HEK293 (cell line): ENCODE data around the gene CFAP65.

Source experiments
- CTCF ChIA-PET: fragments of 350-600 bp; formaldehyde crosslinking; extraction: SDS; loops from one replicate; lab custom pipeline; 2021; ENCODE audit warnings: antibody characterized with exemption; lab: Yijun Ruan, JAX
- POLR2A ChIA-PET: fragments of 300-600 bp; formaldehyde crosslinking; extraction: SDS; loops from one replicate; lab custom pipeline; 2020; ENCODE audit warnings: antibody characterized with exemption, inconsistent platforms; lab: Yijun Ruan, JAX
- H3K27ac ChIP-seq: fragments of 200-500 bp; sonication (Bioruptor generic); 2 replicates; pipeline ENCODE4 v1.5.1; 2014; ENCODE audit warnings: low read depth, low read length, control low read depth, inconsistent platforms; ENCODE audit errors: extremely low read depth
- H3K36me3 ChIP-seq, 2 experiments: fragments of 200-500 bp in 1 of 2; sonication (Bioruptor generic) in 1 of 2; 1 replicate in 1 of 2; 2 replicates in 1 of 2; pipeline ENCODE4 v1.5.1; 2014 to 2017; ENCODE audit warnings: inconsistent platforms in 2 of 2, low read length in 2 of 2; ENCODE audit not compliant: control insufficient read depth in 2 of 2, insufficient read depth in 1 of 2
- H3K4me1 ChIP-seq: fragments of 200-500 bp; sonication (Bioruptor generic); 2 replicates; pipeline ENCODE4 v1.5.1; 2014; ENCODE audit warnings: mild to moderate bottlenecking, low read length, inconsistent platforms; ENCODE audit not compliant: control insufficient read depth, insufficient read depth
- H3K4me3 ChIP-seq: 2 replicates; pipeline ENCODE4 v1.5.1; 2011; ENCODE audit warnings: low read depth, mild to moderate bottlenecking, control low read depth, low read length, moderate library complexity
- H3K9me3 ChIP-seq: fragments of 200-500 bp; sonication (Bioruptor generic); 2 replicates; pipeline ENCODE4 v1.5.1; 2014; ENCODE audit warnings: low read depth, low read length, inconsistent platforms; ENCODE audit not compliant: control insufficient read depth, insufficient read depth
- GFI1B ChIP-seq: fragments of 450-650 bp; formaldehyde crosslinking; IDR thresholded peaks from 2 replicates; pipeline ENCODE4 v1.5.1; 2016; ENCODE audit warnings: missing biosample characterization, missing genetic modification characterization
- GLI4 ChIP-seq: fragments of 450-650 bp; formaldehyde crosslinking; IDR thresholded peaks from 2 replicates; pipeline ENCODE4 v1.5.1; 2016; ENCODE audit warnings: missing biosample characterization, missing genetic modification characterization
- GLIS1 ChIP-seq: fragments of 450-650 bp; formaldehyde crosslinking; IDR thresholded peaks from 2 replicates; pipeline ENCODE4 v1.5.1; 2016; ENCODE audit warnings: missing biosample characterization, missing genetic modification characterization
- HIC1 ChIP-seq: fragments of 450-650 bp; formaldehyde crosslinking; IDR thresholded peaks from 2 replicates; pipeline ENCODE4 v1.5.1; 2016; ENCODE audit warnings: missing biosample characterization, missing genetic modification characterization
- HOXD13 ChIP-seq: sonication (generic); formaldehyde crosslinking; IDR thresholded peaks from 2 replicates; pipeline ENCODE4 v1.8.0; 2022; ENCODE audit warnings: missing genetic modification reagents, borderline replicate concordance
- KLF17 ChIP-seq: fragments of 450-650 bp; formaldehyde crosslinking; IDR thresholded peaks from 2 replicates; pipeline ENCODE4 v1.5.1; 2016; ENCODE audit warnings: missing biosample characterization, missing genetic modification characterization
- PATZ1 ChIP-seq: fragments of 450-650 bp; formaldehyde crosslinking; IDR thresholded peaks from 2 replicates; pipeline ENCODE4 v1.5.1; 2016; ENCODE audit warnings: missing biosample characterization, missing genetic modification characterization
- YY1 ChIP-seq: fragments of 450-650 bp; formaldehyde crosslinking; IDR thresholded peaks from 2 replicates; pipeline ENCODE4 v1.5.1; 2018; ENCODE audit warnings: missing biosample characterization, missing genetic modification characterization
- ZBTB10 ChIP-seq: fragments of 450-650 bp; formaldehyde crosslinking; IDR thresholded peaks from 2 replicates; pipeline ENCODE4 v1.5.1; 2016; ENCODE audit warnings: missing biosample characterization, missing genetic modification characterization
- ZBTB26 ChIP-seq: fragments of 450-650 bp; formaldehyde crosslinking; optimal IDR thresholded peaks from 2 replicates; pipeline ENCODE3; 2016; ENCODE audit warnings: missing biosample characterization, mild to moderate bottlenecking, missing genetic modification characterization
- ZBTB7A ChIP-seq: fragments of 450-650 bp; formaldehyde crosslinking; IDR thresholded peaks from 2 replicates; pipeline ENCODE4 v1.5.1; 2016; ENCODE audit warnings: low read depth, missing biosample characterization, missing genetic modification characterization
- ZFP37 ChIP-seq: fragments of 450-650 bp; formaldehyde crosslinking; IDR thresholded peaks from 2 replicates; pipeline ENCODE4 v1.5.1; 2016; ENCODE audit warnings: missing biosample characterization, missing genetic modification characterization
- ZFP69B ChIP-seq: fragments of 450-650 bp; formaldehyde crosslinking; IDR thresholded peaks from 2 replicates; pipeline ENCODE4 v1.5.1; 2016; ENCODE audit warnings: missing biosample characterization, missing genetic modification characterization
- ZNF138 ChIP-seq: fragments of 450-650 bp; formaldehyde crosslinking; IDR thresholded peaks from 2 replicates; pipeline ENCODE4 v1.5.1; 2016; ENCODE audit warnings: missing biosample characterization, missing genetic modification characterization, borderline replicate concordance
- ZNF2 ChIP-seq: fragments of 450-650 bp; formaldehyde crosslinking; IDR thresholded peaks from 2 replicates; pipeline ENCODE4 v1.5.1; 2016; ENCODE audit warnings: missing biosample characterization, missing genetic modification characterization
- ZNF24 ChIP-seq: fragments of 450-650 bp; formaldehyde crosslinking; IDR thresholded peaks from 2 replicates; pipeline ENCODE4 v1.5.1; 2016; ENCODE audit warnings: missing biosample characterization, missing genetic modification characterization
- ZNF302 ChIP-seq: fragments of 450-650 bp; formaldehyde crosslinking; IDR thresholded peaks from 2 replicates; pipeline ENCODE4 v1.5.1; 2016; ENCODE audit warnings: missing biosample characterization, missing genetic modification characterization, low read depth
- ZNF433 ChIP-seq: fragments of 450-650 bp; formaldehyde crosslinking; IDR thresholded peaks from 2 replicates; pipeline ENCODE4 v1.5.1; 2016; ENCODE audit warnings: missing biosample characterization, missing genetic modification characterization, low read depth
- ZNF555 ChIP-seq: fragments of 450-650 bp; formaldehyde crosslinking; conservative IDR thresholded peaks from 2 replicates; pipeline ENCODE4 v1.5.1; 2017; ENCODE audit warnings: missing biosample characterization, mild to moderate bottlenecking, missing genetic modification characterization, inconsistent platforms
- ZNF623 ChIP-seq: fragments of 450-650 bp; formaldehyde crosslinking; IDR thresholded peaks from 2 replicates; pipeline ENCODE4 v1.5.1; 2016; ENCODE audit warnings: missing biosample characterization, missing genetic modification characterization
- ZNF660 ChIP-seq: fragments of 450-650 bp; IDR thresholded peaks from 2 replicates; pipeline ENCODE4 v1.5.1; 2018; ENCODE audit warnings: missing biosample characterization, mild to moderate bottlenecking, missing genetic modification characterization
- ZNF776 ChIP-seq: fragments of 450-650 bp; formaldehyde crosslinking; IDR thresholded peaks from 2 replicates; pipeline ENCODE4 v1.5.0; 2017; ENCODE audit warnings: missing biosample characterization, missing genetic modification characterization, borderline replicate concordance
- ZNF777 ChIP-seq: fragments of 450-650 bp; formaldehyde crosslinking; IDR thresholded peaks from 2 replicates; pipeline ENCODE4 v1.5.1; 2017; ENCODE audit warnings: missing biosample characterization, missing genetic modification characterization, borderline replicate concordance
- ZNF791 ChIP-seq: fragments of 450-650 bp; formaldehyde crosslinking; IDR thresholded peaks from 2 replicates; pipeline ENCODE4 v1.5.1; 2016; ENCODE audit warnings: missing biosample characterization, missing genetic modification characterization

Gene CFAP65

GRCh38 chr2:219059725-219060682 is 18.7 kb upstream of the CFAP65 start:
- ChIA-PET CTCF (interaction anchor here (0.6 to 4.9 kb wide), 14 partner anchors 9 to 184 kb away, joined by 3 to 39 read pairs (median 4); no protein-coding TSS in a partner anchor), POLR2A (no interaction called here)
- Histone ChIP-seq H3K9me3 (no peaks in the 10 kb centered on the region), H3K4me1 (no peaks in the 10 kb centered on the region; the same call in 1 of the 2 replicates), H3K36me3 (no peaks in the 10 kb centered on the region), H3K4me3 (no peak overlapping the region; the same call in 1 of the 2 replicates), H3K27ac (no peak overlapping the region)
- TF ChIP-seq GLI4 (tag by site-specific recombination) (no peak), ZNF777 (tag by site-specific recombination) (no peak), ZBTB10 (tag by site-specific recombination) (no peak), ZNF433 (tag by site-specific recombination) (no peak), ZNF302 (tag by site-specific recombination) (no peak), ZBTB7A (tag by site-specific recombination) (no peak), GFI1B (tag by site-specific recombination) (no peak), KLF17 (tag by site-specific recombination) (no peak), HOXD13 (CRISPR knock-in tag) (no peak), ZNF791 (tag by site-specific recombination) (no peak), ZNF2 (tag by site-specific recombination) (no peak), ZNF138 (no peak), ZFP37 (tag by site-specific recombination) (no peak)

GRCh38 chr2:219059375-219059724 is 18.0 kb upstream of the CFAP65 start:
- no peak overlapping the region for H3K27ac ChIP-seq
- no peaks in the 10 kb centered on the region for H3K36me3 ChIP-seq
- H3K4me1 ChIP-seq, result no peaks in the 10 kb centered on the region; the same call in 1 of the 2 replicates
- CTCF ChIA-PET, result interaction anchor here (0.6 to 4.9 kb wide), 15 partner anchors 10 to 184 kb away, joined by 3 to 39 read pairs (median 4); no protein-coding TSS in a partner anchor
- POLR2A ChIA-PET, result no interaction called here
- no peak overlapping the region for H3K4me3 ChIP-seq
- no peaks in the 10 kb centered on the region for H3K9me3 ChIP-seq
- TF ChIP-seq ZFP69B, result no peak
- TF ChIP-seq ZBTB26 (tag by site-specific recombination), result no peak
- TF ChIP-seq ZNF555 (tag by site-specific recombination), result no peak
- TF ChIP-seq ZNF776 (tag by site-specific recombination), result no peak
- TF ChIP-seq PATZ1 (tag by site-specific recombination), result no peak
- no peak for TF ChIP-seq ZNF660 (tag by site-specific recombination)
- no peak for TF ChIP-seq ZNF623 (tag by site-specific recombination)
- no peak for TF ChIP-seq GLIS1 (tag by site-specific recombination)
- TF ChIP-seq HIC1, result no peak
- no peak for TF ChIP-seq ZNF24 (tag by site-specific recombination)
- no peak for TF ChIP-seq YY1 (tag by site-specific recombination)
